HepG2 (cell line): ENCODE results near the gene LRRC27. TPM values are rescaled to one million over a fixed set of nuclear protein-coding genes. Genes with fewer than 3 reads are reported as not detected.

Source experiments
- ATAC-seq: fragments of 200-7000 bp; cut with Tn5 transposase; 3 replicates; pipeline ENCODE4 v1.9.1; 2020; ENCODE audit warnings: mild to moderate bottlenecking, moderate library complexity
- BruUV-seq: library from RNA; stranded (reverse); fragments of 400-500 nt; replicated peaks from 2 replicates; lab custom pipeline; 2021; lab: Mats Ljungman, UMichigan
- CTCF ChIA-PET: fragments of 300-600 bp; formaldehyde crosslinking; extraction: SDS; loops from one replicate; lab custom pipeline; 2021; ENCODE audit warnings: low total read pairs, inconsistent platforms, low intra/inter-chr PET ratio; lab: Yijun Ruan, JAX
- POLR2A ChIA-PET: fragments of 350-600 bp; sonication (Branson Sonifier 250); formaldehyde crosslinking; loops from one replicate; lab custom pipeline; 2020; ENCODE audit warnings: antibody characterized with exemption, inconsistent platforms; lab: Yijun Ruan, JAX
- DNase-seq: peaks from one replicate; pipeline ENCODE4 v3.0.0-alpha.2; 2015; ENCODE audit warnings: low spot score
- FAIRE-seq: peaks from 3 replicates; lab custom pipeline; 2011; peaks lifted over from hg19 to GRCh38; lab: Jason Lieb, UNC
- H2AFZ ChIP-seq: one replicate; pipeline ENCODE4 v1.6.1; 2011; ENCODE audit warnings: low read length, inconsistent platforms
- H3K27ac ChIP-seq: fragments of 300-600 bp; 3 replicates; pipeline ENCODE4 v1.8.0; 2011; ENCODE audit warnings: mixed run types, mild to moderate bottlenecking, mixed read lengths, low read length, inconsistent platforms; ENCODE audit not compliant: insufficient read depth; ENCODE audit errors: extremely low read length
- H3K27me3 ChIP-seq, 2 experiments: fragments of 200-600 bp in 1 of 2; 2 replicates in 1 of 2; 3 replicates in 1 of 2; pipeline versions ENCODE4 v1.6.0 to v1.8.0; 2011; ENCODE audit warnings: low read length in 2 of 2, mild to moderate bottlenecking in 2 of 2, moderate library complexity in 2 of 2, inconsistent platforms in 1 of 2; ENCODE audit not compliant: insufficient read depth in 2 of 2, control insufficient read depth in 1 of 2
- H3K36me3 ChIP-seq, 2 experiments: fragments of 200-600 bp in 1 of 2; replicated peaks in 1 of 2; 2 replicates in 1 of 2; 3 replicates in 1 of 2; pipeline versions ENCODE4 v1.5.1 to v1.8.0; 2011; ENCODE audit warnings: low read length in 2 of 2, inconsistent platforms in 1 of 2; ENCODE audit not compliant: insufficient read depth in 2 of 2, control insufficient read depth in 1 of 2
- H3K4me1 ChIP-seq: 2 replicates; pipeline ENCODE4 v1.5.1; 2012; ENCODE audit warnings: low read length, inconsistent platforms; ENCODE audit not compliant: insufficient read depth
- H3K4me2 ChIP-seq: 2 replicates; pipeline ENCODE4 v1.6.0; 2011; ENCODE audit warnings: low read depth, low read length, inconsistent platforms
- H3K4me3 ChIP-seq, 3 experiments: fragments of 200-600 bp in 1 of 3; sonication (generic), shearing (Covaris generic) in 1 of 3; replicated peaks in 1 of 3; 2 replicates each; pipeline ENCODE4 v1.5.1; 2011 to 2016; ENCODE audit warnings: low read length in 3 of 3, inconsistent platforms in 2 of 3, low read depth in 2 of 3, mild to moderate bottlenecking in 2 of 3, control low read depth in 1 of 3, mixed read lengths in 1 of 3; ENCODE audit not compliant: insufficient read depth in 1 of 3
- H3K79me2 ChIP-seq: one replicate; pipeline ENCODE4 v1.6.1; 2011; ENCODE audit warnings: low read length, inconsistent platforms; ENCODE audit not compliant: insufficient read depth
- H3K9ac ChIP-seq: 2 replicates; pipeline ENCODE4 v1.6.0; 2011; ENCODE audit warnings: mild to moderate bottlenecking, low read depth, low read length, inconsistent platforms; ENCODE audit not compliant: insufficient read depth
- H3K9me3 ChIP-seq: 2 replicates; pipeline ENCODE4 v1.5.1; 2012; ENCODE audit warnings: mild to moderate bottlenecking, low read length
- H4K20me1 ChIP-seq: 2 replicates; pipeline ENCODE4 v1.6.0; 2011; ENCODE audit warnings: inconsistent platforms, mild to moderate bottlenecking, low read length, moderate library complexity; ENCODE audit not compliant: insufficient read depth
- BRCA1 ChIP-seq: sonication (generic); formaldehyde crosslinking; IDR thresholded peaks from 2 replicates; pipeline ENCODE4 v1.4.0; 2020; ENCODE audit warnings: missing genetic modification reagents
- EED ChIP-seq: sonication (generic); formaldehyde crosslinking; IDR thresholded peaks from 2 replicates; pipeline ENCODE4 v1.5.0; 2020; ENCODE audit warnings: mild to moderate bottlenecking, missing genetic modification reagents
- FOXJ3 ChIP-seq: sonication (generic); formaldehyde crosslinking; IDR thresholded peaks from 2 replicates; pipeline ENCODE4 v1.4.0; 2020; ENCODE audit warnings: missing genetic modification reagents, mild to moderate bottlenecking, borderline replicate concordance
- HNRNPLL ChIP-seq: fragments of 200-400 bp; formaldehyde crosslinking; IDR thresholded peaks from 2 replicates; pipeline ENCODE4 v1.6.1; 2017; ENCODE audit warnings: mild to moderate bottlenecking, low read depth, low read length; ENCODE audit not compliant: poor library complexity, severe bottlenecking
- MTA3 ChIP-seq: sonication (generic); formaldehyde crosslinking; IDR thresholded peaks from 2 replicates; pipeline ENCODE4 v1.4.0; 2020; ENCODE audit warnings: missing genetic modification reagents
- SOX5 ChIP-seq: IDR thresholded peaks from 2 replicates; pipeline ENCODE4 v1.6.1; 2016; ENCODE audit warnings: borderline replicate concordance
- ZNF326 ChIP-seq: sonication (generic); formaldehyde crosslinking; IDR thresholded peaks from 2 replicates; pipeline ENCODE4 v1.4.0; 2020; ENCODE audit warnings: missing genetic modification reagents, borderline replicate concordance
- ZNF367 ChIP-seq: sonication (generic); formaldehyde crosslinking; IDR thresholded peaks from 2 replicates; pipeline ENCODE4 v1.4.0; 2020; ENCODE audit warnings: missing genetic modification reagents, borderline replicate concordance
- ZNF775 ChIP-seq: sonication (generic); formaldehyde crosslinking; IDR thresholded peaks from 2 replicates; pipeline ENCODE4 v1.4.0; 2020; ENCODE audit warnings: missing genetic modification reagents, mild to moderate bottlenecking, moderate library complexity, borderline replicate concordance
- WGBS: methylation state at CpG from one replicate; pipeline ENCODE4 v1.1.6; 2017; ENCODE audit warnings: low lambda C conversion rate; 5-methylcytosine and 5-hydroxymethylcytosine counted together
- in situ Hi-C: cut with HindIII; loops from 2 replicates; pipeline ENCODE4 v1.10.0; 2017; ENCODE audit warnings: low pct_unique_long_range_greater_than_20kb; ENCODE audit not compliant: extremely low pct_ligation_motif_present
- intact Hi-C: fragments of 100-400 bp; cut with micrococcal nuclease; formaldehyde crosslinking; loops from one replicate; pipeline ENCODE4 v1.10.0; 2022; ENCODE audit not compliant: unreplicated experiment
- polyA plus RNA-seq, 8 experiments: library from polyadenylated mRNA; depleted of rRNA in 3 of 8; stranded (reverse) in 7 of 8; unstranded in 1 of 8; fragments of >200 nt; fragmentation: Illumina TruSeq in 4 of 8; extraction: Trizol in 4 of 8; gene quantifications; 2 replicates each; pipeline versions ENCODE4 v1.2.1 to v1.2.3, GENCODE V29; 2011 to 2016; ENCODE audit warnings: low read depth in 4 of 8, missing spikeins in 1 of 8, mixed read lengths in 1 of 8; ENCODE audit not compliant: insufficient read depth in 1 of 8
- total RNA-seq, 5 experiments: library from RNA; depleted of rRNA; stranded (reverse); fragments of >200 nt; fragmentation: Illumina TruSeq; extraction: Trizol; gene quantifications; 2 replicates each; pipeline ENCODE4 v1.2.3, GENCODE V29; 2016; ENCODE audit warnings: low read depth in 1 of 5
- TF ChIP-seq, protein P1 (sequence below): sonication (generic); formaldehyde crosslinking; IDR thresholded peaks from 2 replicates; pipeline ENCODE4 v1.4.0; 2020; ENCODE audit warnings: mild to moderate bottlenecking, missing genetic modification reagents, borderline replicate concordance
- TF ChIP-seq, protein P2 (sequence below): sonication (generic); formaldehyde crosslinking; IDR thresholded peaks from 2 replicates; pipeline ENCODE4 v1.5.1; 2020; ENCODE audit warnings: missing genetic modification reagents, mild to moderate bottlenecking, borderline replicate concordance
- TF ChIP-seq, protein P3 (sequence below): conservative IDR thresholded peaks from 2 replicates; pipeline ENCODE4 v1.6.1; 2018; ENCODE audit warnings: missing genetic modification reagents
- TF ChIP-seq, protein P4 (sequence below): IDR thresholded peaks from 2 replicates; pipeline ENCODE4 v1.6.1; 2016; ENCODE audit warnings: low read depth, borderline replicate concordance

LRRC27 gene
- total and polyA plus RNA-seq, 2 of the 13 experiments (the other 11 are each of a cell fraction or from before 2014, with no cell fraction given) = 4.2 to 4.6 TPM

DNA sequence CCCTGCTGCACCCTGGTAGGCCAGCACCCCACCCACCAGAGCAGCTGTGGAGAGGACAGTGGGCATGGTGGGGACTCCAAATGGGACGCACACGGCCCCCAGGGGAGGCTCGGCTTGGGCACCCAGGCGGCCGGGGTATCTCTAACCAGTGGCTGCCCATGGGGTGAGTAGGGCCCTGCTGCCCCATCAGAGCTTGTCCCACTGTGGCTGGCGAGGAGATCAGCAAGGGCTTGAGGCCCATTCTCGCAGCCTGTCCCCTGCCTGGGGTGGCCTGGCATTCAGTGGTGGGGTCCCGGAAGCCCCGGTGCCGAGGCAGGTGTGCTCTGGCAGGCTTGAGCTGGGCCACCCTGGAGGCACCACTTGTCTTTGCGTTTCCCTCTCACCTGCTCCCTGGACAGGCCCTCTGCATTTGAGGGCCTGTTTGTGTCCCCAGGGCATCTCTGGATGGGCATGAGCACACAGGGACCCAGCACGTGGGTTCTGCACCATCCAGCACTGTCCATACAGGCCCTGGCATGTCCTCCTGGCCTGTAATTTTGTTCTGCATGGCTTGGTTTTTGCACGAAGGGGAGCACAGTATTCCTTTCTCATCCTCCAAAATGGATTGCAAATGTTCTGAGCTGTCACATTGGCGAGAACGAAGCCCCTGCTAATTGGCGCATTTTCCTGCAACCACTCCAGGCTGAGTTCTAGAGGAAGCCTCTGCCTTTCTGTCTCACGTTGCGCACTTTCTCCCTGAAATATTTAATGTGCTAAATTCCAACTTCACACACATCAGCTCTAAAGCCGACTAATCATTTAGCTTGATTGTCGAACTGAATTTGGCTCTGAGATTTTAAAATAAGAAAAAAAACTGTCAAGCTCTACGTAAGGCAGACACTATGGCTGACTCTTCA is 92.2 kb downstream of the LRRC27 start:
- H2AFZ ChIP-seq = no peak overlapping the region
- H4K20me1 ChIP-seq = no peaks in the 10 kb centered on the region
- H3K27ac ChIP-seq = no peak overlapping the region
- H3K9me3 ChIP-seq = no peaks in the 10 kb centered on the region
- H3K4me1 ChIP-seq = peaks cover 31% of the 10 kb centered on the region
- H3K27me3 ChIP-seq = peaks cover 0 to 2% of the 10 kb centered on the region in 2 experiments; a peak in 1 of 5 replicates
- H3K79me2 ChIP-seq = no peaks in the 10 kb centered on the region
- BruUV-seq = no TSS peak
- intact Hi-C loops = no loop called here
- TF ChIP-seq, protein P1, sequence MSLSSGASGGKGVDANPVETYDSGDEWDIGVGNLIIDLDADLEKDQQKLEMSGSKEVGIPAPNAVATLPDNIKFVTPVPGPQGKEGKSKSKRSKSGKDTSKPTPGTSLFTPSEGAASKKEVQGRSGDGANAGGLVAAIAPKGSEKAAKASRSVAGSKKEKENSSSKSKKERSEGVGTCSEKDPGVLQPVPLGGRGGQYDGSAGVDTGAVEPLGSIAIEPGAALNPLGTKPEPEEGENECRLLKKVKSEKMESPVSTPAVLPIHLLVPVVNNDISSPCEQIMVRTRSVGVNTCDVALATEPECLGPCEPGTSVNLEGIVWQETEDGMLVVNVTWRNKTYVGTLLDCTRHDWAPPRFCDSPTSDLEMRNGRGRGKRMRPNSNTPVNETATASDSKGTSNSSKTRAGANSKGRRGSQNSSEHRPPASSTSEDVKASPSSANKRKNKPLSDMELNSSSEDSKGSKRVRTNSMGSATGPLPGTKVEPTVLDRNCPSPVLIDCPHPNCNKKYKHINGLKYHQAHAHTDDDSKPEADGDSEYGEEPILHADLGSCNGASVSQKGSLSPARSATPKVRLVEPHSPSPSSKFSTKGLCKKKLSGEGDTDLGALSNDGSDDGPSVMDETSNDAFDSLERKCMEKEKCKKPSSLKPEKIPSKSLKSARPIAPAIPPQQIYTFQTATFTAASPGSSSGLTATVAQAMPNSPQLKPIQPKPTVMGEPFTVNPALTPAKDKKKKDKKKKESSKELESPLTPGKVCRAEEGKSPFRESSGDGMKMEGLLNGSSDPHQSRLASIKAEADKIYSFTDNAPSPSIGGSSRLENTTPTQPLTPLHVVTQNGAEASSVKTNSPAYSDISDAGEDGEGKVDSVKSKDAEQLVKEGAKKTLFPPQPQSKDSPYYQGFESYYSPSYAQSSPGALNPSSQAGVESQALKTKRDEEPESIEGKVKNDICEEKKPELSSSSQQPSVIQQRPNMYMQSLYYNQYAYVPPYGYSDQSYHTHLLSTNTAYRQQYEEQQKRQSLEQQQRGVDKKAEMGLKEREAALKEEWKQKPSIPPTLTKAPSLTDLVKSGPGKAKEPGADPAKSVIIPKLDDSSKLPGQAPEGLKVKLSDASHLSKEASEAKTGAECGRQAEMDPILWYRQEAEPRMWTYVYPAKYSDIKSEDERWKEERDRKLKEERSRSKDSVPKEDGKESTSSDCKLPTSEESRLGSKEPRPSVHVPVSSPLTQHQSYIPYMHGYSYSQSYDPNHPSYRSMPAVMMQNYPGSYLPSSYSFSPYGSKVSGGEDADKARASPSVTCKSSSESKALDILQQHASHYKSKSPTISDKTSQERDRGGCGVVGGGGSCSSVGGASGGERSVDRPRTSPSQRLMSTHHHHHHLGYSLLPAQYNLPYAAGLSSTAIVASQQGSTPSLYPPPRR = no peak
- TF ChIP-seq, protein P2, sequence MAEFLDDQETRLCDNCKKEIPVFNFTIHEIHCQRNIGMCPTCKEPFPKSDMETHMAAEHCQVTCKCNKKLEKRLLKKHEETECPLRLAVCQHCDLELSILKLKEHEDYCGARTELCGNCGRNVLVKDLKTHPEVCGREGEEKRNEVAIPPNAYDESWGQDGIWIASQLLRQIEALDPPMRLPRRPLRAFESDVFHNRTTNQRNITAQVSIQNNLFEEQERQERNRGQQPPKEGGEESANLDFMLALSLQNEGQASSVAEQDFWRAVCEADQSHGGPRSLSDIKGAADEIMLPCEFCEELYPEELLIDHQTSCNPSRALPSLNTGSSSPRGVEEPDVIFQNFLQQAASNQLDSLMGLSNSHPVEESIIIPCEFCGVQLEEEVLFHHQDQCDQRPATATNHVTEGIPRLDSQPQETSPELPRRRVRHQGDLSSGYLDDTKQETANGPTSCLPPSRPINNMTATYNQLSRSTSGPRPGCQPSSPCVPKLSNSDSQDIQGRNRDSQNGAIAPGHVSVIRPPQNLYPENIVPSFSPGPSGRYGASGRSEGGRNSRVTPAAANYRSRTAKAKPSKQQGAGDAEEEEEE (CRISPR knock-in tag) = no peak
- TF ChIP-seq HNRNPLL = no peak
- TF ChIP-seq, protein P3, sequence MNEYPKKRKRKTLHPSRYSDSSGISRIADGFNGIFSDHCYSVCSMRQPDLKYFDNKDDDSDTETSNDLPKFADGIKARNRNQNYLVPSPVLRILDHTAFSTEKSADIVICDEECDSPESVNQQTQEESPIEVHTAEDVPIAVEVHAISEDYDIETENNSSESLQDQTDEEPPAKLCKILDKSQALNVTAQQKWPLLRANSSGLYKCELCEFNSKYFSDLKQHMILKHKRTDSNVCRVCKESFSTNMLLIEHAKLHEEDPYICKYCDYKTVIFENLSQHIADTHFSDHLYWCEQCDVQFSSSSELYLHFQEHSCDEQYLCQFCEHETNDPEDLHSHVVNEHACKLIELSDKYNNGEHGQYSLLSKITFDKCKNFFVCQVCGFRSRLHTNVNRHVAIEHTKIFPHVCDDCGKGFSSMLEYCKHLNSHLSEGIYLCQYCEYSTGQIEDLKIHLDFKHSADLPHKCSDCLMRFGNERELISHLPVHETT (CRISPR knock-in tag) = no peak
- no peak for TF ChIP-seq ZNF775 (CRISPR knock-in tag)
- TF ChIP-seq ZNF367 (CRISPR knock-in tag) = no peak
- no peak for TF ChIP-seq MTA3 (CRISPR knock-in tag)
- TF ChIP-seq EED (CRISPR knock-in tag) = no peak
- TF ChIP-seq SOX5 (CRISPR knock-in tag) = no peak
- TF ChIP-seq FOXJ3 (CRISPR knock-in tag) = no peak
- TF ChIP-seq ZNF326 (CRISPR knock-in tag) = no peak
- TF ChIP-seq, protein P4, sequence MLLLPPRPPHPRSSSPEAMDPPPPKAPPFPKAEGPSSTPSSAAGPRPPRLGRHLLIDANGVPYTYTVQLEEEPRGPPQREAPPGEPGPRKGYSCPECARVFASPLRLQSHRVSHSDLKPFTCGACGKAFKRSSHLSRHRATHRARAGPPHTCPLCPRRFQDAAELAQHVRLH (CRISPR knock-in tag) = no peak
- no peak for TF ChIP-seq BRCA1
- in situ Hi-C loops = no loop called here
- H3K4me2 ChIP-seq = no peak overlapping the region
- H3K36me3 ChIP-seq = no peaks in the 10 kb centered on the region
- DNase-seq (no peak), ATAC-seq (no peak), FAIRE-seq (no peak)
- WGBS = 76% methylated on average over 7 of the region's 21 CpGs
- H3K9ac ChIP-seq = no peak overlapping the region
- CTCF ChIA-PET = no interaction called here
- POLR2A ChIA-PET = no interaction called here
- no peak overlapping the region for H3K4me3 ChIP-seq
